Activated CD4-positive, alpha-beta T cell treated with anti-CD3 and anti-CD28 coated beads, Interleukin-2, amount 10 ng/mL, durations not matched to agents 7 days and 5 days (primary cell): ENCODE measurements around the gene SLC35B3. TPM values are rescaled to one million over a fixed set of nuclear protein-coding genes. Genes with fewer than 3 reads are reported as not detected.
"Not testable (repeated sequence)": the region's sequence is repeated elsewhere in the genome, so short reads cannot be mapped to it uniquely, and the experiment has no call there.

Experiments
- CTCF ChIA-PET: fragments of 350-600 bp; sonication (Branson Sonifier 250); formaldehyde crosslinking; loops from one replicate; lab custom pipeline; 2021; ENCODE audit warnings: antibody characterized with exemption; lab: Charles Lee
- POLR2A ChIA-PET: fragments of 350-600 bp; sonication (Branson Sonifier 250); formaldehyde crosslinking; loops from one replicate; lab custom pipeline; 2021; ENCODE audit warnings: antibody characterized with exemption; lab: Charles Lee
- DNase-seq: peaks from one replicate; pipeline ENCODE4 v3.0.0-alpha.2; 2020
- H3K27ac Mint-ChIP-seq: one replicate; pipeline ENCODE4 v1.8.0; 2021; ENCODE audit warnings: mild to moderate bottlenecking, moderate library complexity, mixed read lengths
- H3K27me3 Mint-ChIP-seq: one replicate; pipeline ENCODE4 v1.8.0; 2021; ENCODE audit warnings: mixed read lengths
- H3K36me3 Mint-ChIP-seq: one replicate; pipeline ENCODE4 v1.8.0; 2021; ENCODE audit warnings: low read depth, mixed read lengths
- H3K4me1 Mint-ChIP-seq: one replicate; pipeline ENCODE4 v1.8.0; 2021; ENCODE audit warnings: mixed read lengths
- H3K4me3 Mint-ChIP-seq: one replicate; pipeline ENCODE4 v1.8.0; 2021; ENCODE audit warnings: mild to moderate bottlenecking, moderate library complexity, mixed read lengths
- H3K9me3 Mint-ChIP-seq: one replicate; pipeline ENCODE4 v1.8.0; 2021; ENCODE audit warnings: mixed read lengths
- total RNA-seq, 2 experiments: library from RNA; stranded (reverse); gene quantifications; one replicate each; pipeline ENCODE4 v1.2.3, GENCODE V29; 2021

The SLC35B3 gene
- 10 to 100 TPM; 10.2 to 11.5 TPM for total RNA-seq

DNA sequence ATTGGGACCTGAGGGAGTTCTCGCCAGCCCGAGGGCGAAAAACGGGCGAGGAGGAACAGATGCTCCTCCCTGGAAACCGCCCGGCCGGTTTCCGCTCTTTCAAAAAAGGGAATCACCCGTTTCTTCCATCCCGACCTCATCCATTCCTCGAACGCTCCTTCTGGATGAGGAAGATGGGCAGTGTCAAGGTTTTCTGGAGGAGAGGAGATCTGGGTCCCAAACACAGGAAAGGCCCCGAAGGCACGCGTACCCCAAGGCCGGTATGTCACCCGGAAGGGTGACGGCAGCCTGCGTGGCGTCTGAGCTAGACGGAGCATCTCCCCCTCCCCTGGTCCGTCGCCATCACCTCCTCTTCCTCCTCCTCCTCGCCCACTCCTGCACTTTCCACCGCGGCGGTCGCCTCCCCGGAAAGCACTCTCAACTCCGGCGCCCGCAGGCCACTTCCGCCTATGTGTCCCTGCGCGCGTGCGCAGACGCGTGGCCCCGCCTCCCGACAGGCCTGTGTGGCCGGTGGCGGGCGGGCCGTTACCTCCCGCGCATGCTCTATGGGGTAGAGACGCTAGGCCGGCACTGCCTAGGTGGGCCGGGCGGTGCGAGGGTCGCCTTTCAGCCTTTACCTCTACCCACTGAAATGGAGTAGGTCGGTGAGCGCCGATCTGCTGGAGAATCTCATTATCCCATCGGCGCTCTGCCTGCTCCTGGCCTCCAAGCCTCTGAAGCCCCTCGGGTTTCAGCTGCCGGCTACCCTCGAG lies at the start of gene SLC35B3:
SLC35B3 (minus strand) TSS at position 453 of the 752 bp plus-strand sequence.
- H3K36me3 Mint-ChIP-seq = peaks cover 23% of the 10 kb centered on the region
- H3K9me3 Mint-ChIP-seq = peaks cover 4% of the 10 kb centered on the region
- peak; percentile 97 for DNase-seq
- H3K27me3 Mint-ChIP-seq = no peaks in the 10 kb centered on the region
- H3K4me3 Mint-ChIP-seq = peak within 1 kb of the TSS; percentile 87
- CTCF ChIA-PET = interaction anchor here (1.6 kb wide), 1 partner anchor 11 kb away, joined by 3 read pairs; no protein-coding TSS in a partner anchor
- peaks cover 28% of the 10 kb centered on the region for H3K4me1 Mint-ChIP-seq
- peak within 1 kb of the TSS; percentile 96 for H3K27ac Mint-ChIP-seq
- POLR2A ChIA-PET = interaction anchor here (0.7 kb wide), 1 partner anchor 1623 kb away, joined by 3 read pairs; no protein-coding TSS in a partner anchor

DNA sequence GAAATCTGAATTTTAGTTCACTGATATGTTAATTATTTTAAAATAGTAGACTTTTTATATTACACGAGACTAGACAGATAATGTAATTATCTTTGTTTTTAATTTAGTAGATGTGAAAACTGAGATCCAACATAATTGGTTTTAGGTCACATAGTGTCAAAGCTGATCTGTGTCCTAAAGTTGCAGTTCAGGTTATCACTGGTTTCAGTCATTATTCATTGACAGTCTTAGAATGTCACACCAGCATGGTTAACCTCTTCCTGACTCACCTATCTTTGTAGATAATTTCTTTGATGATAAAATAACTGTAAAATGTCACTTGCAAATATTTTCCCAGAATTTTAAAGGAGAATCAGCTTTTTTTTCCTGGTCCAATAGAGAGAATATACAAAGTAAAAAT lies 48.3 kb upstream of the SLC35B3 start:
- CTCF ChIA-PET = no interaction called here
- Mint-ChIP-seq H3K4me1 (no peaks in the 10 kb centered on the region), H3K4me3 (no peak overlapping the region), H3K27me3 (no peaks in the 10 kb centered on the region), H3K9me3 (no peaks in the 10 kb centered on the region), H3K36me3 (no peaks in the 10 kb centered on the region), H3K27ac (no peak overlapping the region)
- DNase-seq = no peak
- POLR2A ChIA-PET = no interaction called here

DNA sequence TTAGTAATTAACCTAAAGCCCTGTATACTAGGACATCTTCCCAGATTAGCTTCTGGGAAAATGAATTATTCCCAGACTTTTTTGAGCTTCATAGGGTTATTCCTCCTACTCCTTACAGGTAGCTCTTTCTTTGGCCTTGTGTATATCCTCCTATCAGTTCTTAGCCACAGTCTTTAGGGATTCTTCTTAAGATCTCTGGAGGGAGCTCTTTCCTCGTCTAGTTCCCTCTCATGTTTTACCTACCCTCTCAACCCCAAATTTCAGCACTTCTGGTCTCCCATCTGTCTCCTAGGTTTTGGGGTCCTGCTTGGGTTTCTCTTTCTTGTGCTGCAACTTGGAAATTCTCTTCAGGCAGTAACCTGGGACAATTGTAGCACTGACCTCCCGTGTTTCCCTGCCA lies 46.4 kb upstream of the SLC35B3 start:
- ChIA-PET CTCF (no interaction called here), POLR2A (no interaction called here)
- Mint-ChIP-seq H3K27me3 (no peaks in the 10 kb centered on the region), H3K27ac (no peak overlapping the region), H3K36me3 (no peaks in the 10 kb centered on the region), H3K9me3 (no peaks in the 10 kb centered on the region), H3K4me3 (no peak overlapping the region), H3K4me1 (no peaks in the 10 kb centered on the region)
- no peak for DNase-seq

DNA sequence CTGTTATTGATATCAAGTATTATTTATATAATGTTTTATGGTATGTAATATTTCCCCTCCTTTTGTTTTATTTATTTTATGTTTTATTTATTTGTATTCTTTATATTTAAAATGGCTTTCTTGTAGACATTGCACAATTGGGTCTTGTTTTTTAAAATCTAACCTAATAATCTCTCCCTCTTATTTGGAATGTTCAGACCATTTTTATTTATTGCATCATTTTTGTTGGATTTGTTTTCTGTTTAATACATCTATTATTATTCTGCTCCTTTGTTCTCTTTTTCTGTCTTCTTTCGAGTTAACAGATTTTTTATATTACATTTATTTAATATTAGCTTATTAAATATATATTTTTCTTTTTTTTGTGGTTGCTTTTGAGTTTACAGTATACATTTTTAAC lies 43.1 kb upstream of the SLC35B3 start:
- CTCF ChIA-PET = no interaction called here
- POLR2A ChIA-PET = no interaction called here
- Mint-ChIP-seq H3K36me3 (no peaks in the 10 kb centered on the region), H3K27ac (no peak overlapping the region), H3K4me3 (no peak overlapping the region), H3K4me1 (no peaks in the 10 kb centered on the region), H3K9me3 (no peaks in the 10 kb centered on the region), H3K27me3 (no peaks in the 10 kb centered on the region)
- DNase-seq = no peak

DNA sequence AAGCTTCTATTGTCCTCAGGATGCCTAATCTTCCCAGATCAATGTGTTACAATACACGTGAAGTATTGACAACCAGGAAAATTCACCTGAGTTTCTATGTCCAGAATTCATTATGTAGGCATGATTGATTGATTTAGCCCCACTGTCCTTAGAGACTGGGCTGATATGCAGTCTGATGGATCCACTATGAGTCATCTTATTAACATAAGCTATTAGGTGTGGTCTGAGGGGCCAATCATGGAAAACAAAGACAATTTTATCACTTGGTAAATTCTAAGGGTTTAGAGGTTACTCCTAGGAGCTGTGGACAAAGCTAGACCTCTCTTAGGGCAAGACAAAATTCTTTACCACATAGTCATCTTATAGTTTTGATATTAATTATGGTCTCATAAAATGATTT lies 41.3 kb upstream of the SLC35B3 start:
- H3K4me3 Mint-ChIP-seq = no peak overlapping the region
- CTCF ChIA-PET = no interaction called here
- POLR2A ChIA-PET = no interaction called here
- H3K9me3 Mint-ChIP-seq = no peaks in the 10 kb centered on the region
- H3K27me3 Mint-ChIP-seq = no peaks in the 10 kb centered on the region
- no peaks in the 10 kb centered on the region for H3K36me3 Mint-ChIP-seq
- DNase-seq = no peak
- H3K4me1 Mint-ChIP-seq = no peaks in the 10 kb centered on the region
- H3K27ac Mint-ChIP-seq = no peak overlapping the region

DNA sequence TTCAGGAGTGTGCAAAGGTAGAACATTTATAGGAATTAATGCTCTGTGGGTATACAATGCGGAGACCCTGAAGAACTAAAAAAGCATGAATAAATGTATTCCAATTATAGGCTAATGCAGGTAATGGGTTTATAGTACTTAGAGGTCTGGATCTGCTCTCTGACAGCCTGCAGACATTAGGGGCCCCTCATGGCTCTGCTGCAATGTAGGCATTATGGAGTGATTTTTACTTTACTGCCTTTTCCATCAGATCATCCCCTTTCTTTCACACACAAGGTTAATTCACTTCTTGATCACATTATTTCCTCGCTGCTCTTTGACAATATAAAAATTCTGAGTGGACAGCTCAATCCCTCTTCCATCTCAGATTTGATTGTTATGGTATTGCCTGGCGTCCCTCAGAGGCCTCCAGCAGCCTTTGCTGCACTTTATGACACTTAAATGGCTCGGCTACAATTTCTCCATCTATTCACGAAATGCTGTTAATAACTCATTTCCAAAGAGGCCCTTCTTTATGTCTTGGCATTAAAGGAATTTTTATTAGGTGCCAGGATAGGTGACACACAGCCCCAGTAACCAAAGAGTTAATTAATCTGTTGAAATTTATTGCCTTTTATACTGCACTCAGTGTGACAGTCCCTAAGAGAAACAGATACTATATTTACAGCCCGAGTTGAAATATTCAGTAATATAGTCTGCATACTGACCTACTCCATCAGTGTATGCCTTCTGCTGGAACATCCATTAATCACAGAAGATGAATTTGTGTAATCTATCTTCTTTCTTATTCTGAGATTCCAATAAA lies 33.4 kb upstream of the SLC35B3 start:
- DNase-seq = no peak
- Mint-ChIP-seq H3K4me1 (no peaks in the 10 kb centered on the region), H3K9me3 (no peaks in the 10 kb centered on the region), H3K4me3 (no peak overlapping the region), H3K27ac (no peak overlapping the region), H3K27me3 (no peaks in the 10 kb centered on the region), H3K36me3 (no peaks in the 10 kb centered on the region)
- ChIA-PET CTCF (no interaction called here), POLR2A (no interaction called here)

DNA sequence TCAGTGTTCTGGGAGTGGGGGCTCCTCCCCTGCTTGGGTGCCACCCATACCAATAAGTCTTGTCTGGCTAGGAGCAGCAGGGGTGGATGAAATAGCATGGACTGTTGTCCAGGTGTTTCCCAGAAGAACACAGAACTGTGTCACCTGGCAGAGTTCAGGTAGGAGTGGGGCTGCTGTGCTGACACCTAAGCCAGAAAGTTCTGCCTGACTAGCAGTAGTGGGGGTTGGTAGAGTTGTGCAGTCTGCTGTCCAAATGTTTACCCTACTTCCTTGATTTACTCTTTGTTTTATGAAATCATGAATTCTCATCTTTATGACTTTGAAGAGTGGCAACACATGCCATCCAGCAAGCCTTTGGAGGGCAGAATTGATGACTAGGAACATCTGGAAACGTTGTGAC lies 27.3 kb upstream of the SLC35B3 start:
- CTCF ChIA-PET = no interaction called here
- peaks cover 2% of the 10 kb centered on the region for H3K27me3 Mint-ChIP-seq
- H3K4me3 Mint-ChIP-seq = no peak overlapping the region
- no peaks in the 10 kb centered on the region for H3K36me3 Mint-ChIP-seq
- POLR2A ChIA-PET = no interaction called here
- no peaks in the 10 kb centered on the region for H3K9me3 Mint-ChIP-seq
- no peaks in the 10 kb centered on the region for H3K4me1 Mint-ChIP-seq
- H3K27ac Mint-ChIP-seq = no peak overlapping the region
- DNase-seq = no peak

DNA sequence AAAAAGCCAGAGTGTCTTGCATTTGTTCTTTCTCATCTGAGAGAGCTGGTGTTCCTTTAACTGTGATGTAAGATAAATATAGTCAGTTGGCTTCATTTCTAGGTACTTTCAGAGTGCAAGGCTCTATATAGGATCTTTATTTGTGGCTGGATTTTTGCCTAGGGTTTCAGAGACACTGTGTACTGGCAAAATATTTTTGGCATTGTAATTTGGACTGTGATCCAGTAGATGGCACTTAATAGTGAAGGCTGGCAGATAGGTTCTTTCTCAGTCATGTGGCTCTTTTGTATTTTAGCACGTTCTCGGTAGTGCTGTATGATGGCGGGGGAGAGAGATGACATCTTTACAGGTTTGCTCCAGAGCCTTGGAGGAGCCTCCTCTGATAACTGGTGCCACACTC lies 26.8 kb upstream of the SLC35B3 start:
- Mint-ChIP-seq H3K36me3 (no peaks in the 10 kb centered on the region), H3K9me3 (no peaks in the 10 kb centered on the region), H3K4me1 (no peaks in the 10 kb centered on the region), H3K27ac (no peak overlapping the region), H3K27me3 (peaks cover 2% of the 10 kb centered on the region), H3K4me3 (no peak overlapping the region)
- ChIA-PET POLR2A (no interaction called here), CTCF (no interaction called here)
- no peak for DNase-seq

DNA sequence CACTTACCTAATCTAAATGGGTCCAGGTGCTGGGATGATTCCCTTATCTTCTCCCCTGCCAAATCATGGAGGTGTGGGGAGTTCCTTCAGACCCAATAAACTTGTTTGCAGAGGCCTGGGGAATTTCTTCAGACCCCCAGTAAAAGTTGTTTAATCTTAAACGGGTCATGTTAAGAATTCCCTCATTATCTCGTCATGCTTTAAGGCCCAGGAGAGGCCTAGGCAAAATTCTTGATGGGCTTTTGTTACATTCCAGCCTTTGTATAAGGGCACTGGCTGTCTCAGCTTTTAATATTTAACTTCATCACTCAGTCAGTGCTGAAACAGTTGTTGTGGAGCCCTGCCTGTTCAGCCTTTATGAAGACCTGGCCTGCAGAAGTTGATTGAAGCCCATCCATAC lies 11.0 kb upstream of the SLC35B3 start:
- Mint-ChIP-seq H3K27me3 (no peaks in the 10 kb centered on the region), H3K4me3 (no peak overlapping the region), H3K27ac (no peak overlapping the region), H3K4me1 (no peaks in the 10 kb centered on the region), H3K36me3 (no peaks in the 10 kb centered on the region), H3K9me3 (peaks cover 3% of the 10 kb centered on the region)
- ChIA-PET CTCF (no interaction called here), POLR2A (no interaction called here)
- no peak for DNase-seq

DNA sequence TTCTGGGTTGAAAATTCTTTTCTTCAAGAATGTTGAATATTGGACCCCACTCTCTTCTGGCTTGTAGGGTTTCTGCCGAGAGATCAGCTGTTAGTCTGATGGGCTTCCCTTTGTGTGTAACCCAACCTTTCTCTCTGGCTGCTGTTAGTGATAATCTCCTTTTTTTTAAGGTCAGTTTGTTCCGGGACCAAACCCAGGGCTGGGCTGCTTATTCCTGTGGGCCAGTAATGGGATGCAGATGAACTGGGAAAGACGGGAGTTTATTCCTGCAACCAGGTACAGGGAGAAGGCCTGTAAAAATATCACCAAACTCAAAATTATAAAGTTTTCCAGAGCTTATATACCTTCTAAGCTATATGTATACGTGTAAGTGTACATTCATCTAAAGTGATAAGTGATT lies 10.6 kb upstream of the SLC35B3 start:
- DNase-seq, H3K27ac Mint-ChIP-seq, H3K4me1 Mint-ChIP-seq, CTCF ChIA-PET, H3K4me3 Mint-ChIP-seq, H3K36me3 Mint-ChIP-seq, H3K9me3 Mint-ChIP-seq, H3K27me3 Mint-ChIP-seq, POLR2A ChIA-PET: not testable (repeated sequence)

DNA sequence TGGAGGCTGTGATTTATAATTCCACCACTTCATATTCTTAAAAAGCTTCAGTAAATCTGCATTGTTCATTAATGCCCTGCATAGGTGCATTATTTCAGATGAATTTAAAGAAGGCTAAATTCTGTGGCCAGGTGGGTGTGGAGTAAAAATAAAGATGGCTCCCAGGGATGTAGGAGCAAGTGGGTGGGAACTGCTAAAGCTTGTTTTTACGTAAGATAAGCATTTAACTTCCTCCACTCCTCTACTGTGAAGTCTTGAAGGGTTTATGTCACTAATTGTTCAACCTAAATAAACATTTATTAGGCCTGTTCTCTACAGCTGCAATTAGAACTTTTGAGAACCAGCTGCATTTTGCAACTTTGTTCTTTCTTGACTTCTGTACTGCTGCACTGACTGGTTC lies 6.8 kb upstream of the SLC35B3 start:
- H3K27ac Mint-ChIP-seq = no peak overlapping the region
- POLR2A ChIA-PET = interaction anchor here (0.7 kb wide), 1 partner anchor 56 kb away, joined by 5 read pairs; no protein-coding TSS in a partner anchor

DNA sequence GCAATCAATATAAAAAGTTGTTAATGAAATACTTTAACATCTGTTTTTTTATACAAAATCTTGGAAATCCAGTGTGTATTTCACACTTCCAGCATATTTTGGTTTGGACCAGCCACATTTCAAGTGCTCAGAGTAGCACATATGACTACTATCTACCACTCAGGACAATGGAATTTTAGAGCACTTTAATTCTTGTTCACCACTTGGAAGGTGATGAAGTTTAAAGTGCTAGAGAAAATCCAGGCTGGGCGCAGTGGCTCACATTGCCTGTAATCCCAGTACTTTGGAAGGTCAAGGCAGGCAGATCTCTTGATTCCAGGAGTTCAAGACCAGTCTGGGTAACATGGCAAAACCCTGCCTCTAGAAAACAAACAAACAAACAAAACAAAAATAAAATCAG lies 6.1 kb upstream of the SLC35B3 start:
- Mint-ChIP-seq H3K9me3 (peaks cover 3% of the 10 kb centered on the region), H3K36me3 (no peaks in the 10 kb centered on the region)

More for the DNA sequence above, 6.8 kb upstream of the SLC35B3 start:
- CTCF ChIA-PET = no interaction called here
- no peak for DNase-seq
- H3K36me3 Mint-ChIP-seq = no peaks in the 10 kb centered on the region
- H3K9me3 Mint-ChIP-seq = peaks cover 3% of the 10 kb centered on the region
- no peak overlapping the region for H3K4me3 Mint-ChIP-seq
- H3K27me3 Mint-ChIP-seq = no peaks in the 10 kb centered on the region
- H3K4me1 Mint-ChIP-seq = no peaks in the 10 kb centered on the region

DNA sequence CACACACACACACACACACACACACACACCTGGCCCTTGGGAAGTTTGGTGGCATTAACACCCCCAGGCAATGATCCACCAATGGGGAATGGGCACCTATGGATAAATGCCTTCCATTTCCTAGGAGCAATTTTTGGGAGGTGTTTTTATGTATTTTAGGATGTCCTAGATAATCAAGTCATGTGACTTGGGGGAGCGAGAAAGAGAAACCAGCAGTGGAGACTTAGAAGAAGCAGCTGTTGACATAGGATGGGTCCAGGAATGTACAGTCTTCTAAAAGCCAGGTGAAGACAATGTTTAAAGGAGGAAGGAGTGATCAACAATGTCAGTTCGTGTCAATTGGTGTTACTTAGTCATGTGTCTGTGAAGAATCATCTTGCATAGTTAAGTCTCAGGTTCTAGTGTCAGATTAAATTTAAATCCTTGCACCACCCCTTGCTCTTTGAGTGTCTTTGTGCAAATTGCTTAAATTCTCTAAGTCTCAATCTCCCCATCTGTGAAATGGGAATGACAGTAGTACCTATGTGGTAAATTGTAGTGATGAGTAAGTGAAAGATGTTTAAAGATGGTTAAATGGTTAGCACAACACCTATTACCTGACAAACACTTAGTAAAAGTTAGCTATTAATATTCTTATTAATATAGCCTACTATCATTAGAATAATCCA lies 4.4 kb upstream of the SLC35B3 start:
- Mint-ChIP-seq H3K4me3 (no peak overlapping the region), H3K27me3 (no peaks in the 10 kb centered on the region), H3K36me3 (peaks cover 8% of the 10 kb centered on the region), H3K9me3 (peaks cover 4% of the 10 kb centered on the region), H3K27ac (no peak overlapping the region), H3K4me1 (peaks cover 11% of the 10 kb centered on the region)
- CTCF ChIA-PET = no interaction called here
- POLR2A ChIA-PET = no interaction called here
- no peak for DNase-seq

More for the DNA sequence above, 6.1 kb upstream of the SLC35B3 start:
- no peak for DNase-seq
- H3K27me3 Mint-ChIP-seq = no peaks in the 10 kb centered on the region
- peak overlapping the region; percentile 19 for H3K27ac Mint-ChIP-seq
- ChIA-PET POLR2A (interaction anchor here (0.7 kb wide), 1 partner anchor 57 kb away, joined by 5 read pairs; no protein-coding TSS in a partner anchor), CTCF (no interaction called here)
- H3K4me3 Mint-ChIP-seq = no peak overlapping the region
- H3K4me1 Mint-ChIP-seq = peaks cover under 1% of the 10 kb centered on the region
